ENCODE measurements around the gene C2orf72.

C2orf72 gene

DNA sequence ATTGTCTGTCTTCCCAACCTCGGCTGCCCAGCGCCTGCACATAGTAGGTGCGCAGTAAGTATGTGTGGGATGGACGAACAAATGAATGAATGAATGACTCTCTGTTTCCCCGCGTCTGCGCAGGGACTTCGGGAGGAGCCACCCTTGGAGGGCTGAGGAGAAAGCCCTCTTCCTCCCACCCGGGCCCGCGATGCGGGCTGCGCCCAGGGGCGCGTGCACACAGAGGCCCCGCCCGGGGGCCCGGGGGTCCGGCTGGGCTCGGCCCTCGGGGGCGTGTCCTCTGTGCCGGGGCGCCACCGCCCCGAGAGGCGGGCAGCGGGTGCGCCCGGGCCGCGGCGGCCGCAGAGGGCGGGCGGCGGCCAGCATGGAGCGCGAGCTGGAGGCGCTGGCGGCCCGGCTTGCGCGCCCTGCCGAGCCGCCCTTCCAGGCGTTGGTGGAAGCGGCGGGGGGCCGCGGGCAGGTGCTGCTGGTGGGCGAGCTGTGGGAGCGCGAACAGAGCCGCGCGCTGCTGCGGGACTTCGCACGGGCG, at the start of gene C2orf72:
C2orf72 (plus strand) TSS at position 322 of the 529 bp plus-strand sequence; CDS start at position 365, 43 bp downstream.
- H3K4me3 ChIP-seq (ENCODE audit: control insufficient read depth, low read depth, low read length): no peak within 1 kb of the TSS
- TF ChIP-seq, protein P1, sequence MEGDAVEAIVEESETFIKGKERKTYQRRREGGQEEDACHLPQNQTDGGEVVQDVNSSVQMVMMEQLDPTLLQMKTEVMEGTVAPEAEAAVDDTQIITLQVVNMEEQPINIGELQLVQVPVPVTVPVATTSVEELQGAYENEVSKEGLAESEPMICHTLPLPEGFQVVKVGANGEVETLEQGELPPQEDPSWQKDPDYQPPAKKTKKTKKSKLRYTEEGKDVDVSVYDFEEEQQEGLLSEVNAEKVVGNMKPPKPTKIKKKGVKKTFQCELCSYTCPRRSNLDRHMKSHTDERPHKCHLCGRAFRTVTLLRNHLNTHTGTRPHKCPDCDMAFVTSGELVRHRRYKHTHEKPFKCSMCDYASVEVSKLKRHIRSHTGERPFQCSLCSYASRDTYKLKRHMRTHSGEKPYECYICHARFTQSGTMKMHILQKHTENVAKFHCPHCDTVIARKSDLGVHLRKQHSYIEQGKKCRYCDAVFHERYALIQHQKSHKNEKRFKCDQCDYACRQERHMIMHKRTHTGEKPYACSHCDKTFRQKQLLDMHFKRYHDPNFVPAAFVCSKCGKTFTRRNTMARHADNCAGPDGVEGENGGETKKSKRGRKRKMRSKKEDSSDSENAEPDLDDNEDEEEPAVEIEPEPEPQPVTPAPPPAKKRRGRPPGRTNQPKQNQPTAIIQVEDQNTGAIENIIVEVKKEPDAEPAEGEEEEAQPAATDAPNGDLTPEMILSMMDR (IDR thresholded peaks at IDR 0.05; ENCODE audit: control insufficient read depth, insufficient read depth, low read depth, low read length, missing control alignments): no peak
- no peak for DNase-seq (ENCODE audit: low read depth)

DNA sequence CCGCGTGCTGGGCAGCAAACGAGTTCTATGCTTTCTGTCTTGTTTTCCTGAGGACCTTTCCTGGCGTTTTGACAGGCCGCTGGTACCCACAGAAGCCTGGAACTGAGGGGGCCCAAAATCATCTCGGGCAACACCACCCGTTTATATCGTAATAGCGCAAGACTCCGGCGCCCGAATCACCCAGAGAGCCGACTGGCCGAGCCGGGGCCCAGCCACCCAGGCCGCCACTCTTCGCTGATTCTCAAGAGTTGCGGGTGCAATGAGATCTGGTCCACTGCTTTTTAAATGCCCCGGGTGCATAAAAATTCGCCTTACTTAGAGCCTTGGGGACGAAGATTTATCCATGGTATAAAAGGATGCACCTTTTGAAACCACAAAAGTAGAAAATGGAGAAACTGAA, 47.6 kb upstream of the C2orf72 start:
- no peak overlapping the region for H3K4me3 ChIP-seq (ENCODE audit: control insufficient read depth, low read depth, low read length)
- TF ChIP-seq, protein P1 (IDR thresholded peaks at IDR 0.05; ENCODE audit: control insufficient read depth, insufficient read depth, low read depth, low read length, missing control alignments): no peak
- no peak for DNase-seq (ENCODE audit: low read depth)

DNA sequence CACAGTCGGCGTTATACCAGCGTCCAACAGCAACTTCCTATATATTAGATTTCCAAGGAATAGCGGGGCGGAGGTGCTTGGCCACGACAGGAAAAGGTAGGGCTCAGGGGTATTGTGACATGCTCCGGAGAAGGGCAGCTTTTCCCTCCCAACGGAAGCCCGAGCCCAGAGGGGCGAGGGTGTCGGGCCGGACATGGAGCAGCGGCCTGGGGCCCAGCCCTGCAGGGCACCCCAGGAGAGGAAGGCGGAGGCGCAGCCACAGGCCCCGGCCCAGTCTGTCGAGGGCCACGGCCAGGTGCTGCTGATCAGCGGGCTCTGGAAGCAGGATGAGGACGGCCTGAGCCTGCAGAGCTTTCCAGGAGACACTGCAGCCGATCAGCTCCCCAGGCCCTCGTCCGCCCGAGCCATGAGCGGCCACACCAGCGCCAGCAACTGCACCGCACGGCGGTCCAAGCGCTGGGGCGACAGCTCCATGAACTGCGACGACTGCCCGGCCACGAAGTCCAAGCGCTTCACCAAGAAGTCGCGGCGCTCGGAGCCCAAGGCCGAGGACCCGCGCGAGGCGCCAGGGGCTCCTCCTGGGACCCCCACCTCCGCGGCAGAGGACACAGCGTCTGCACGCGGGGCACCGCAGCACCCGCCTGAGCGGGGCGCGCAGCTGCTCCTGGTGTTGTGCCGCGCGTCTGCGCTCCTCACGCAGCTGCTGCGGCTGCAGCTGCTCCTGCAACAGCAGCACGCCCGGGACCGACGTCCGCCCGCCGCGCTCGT, 47.0 kb upstream of the C2orf72 start:
- H3K4me3 ChIP-seq (ENCODE audit: control insufficient read depth, low read depth, low read length): no peak overlapping the region
- no peak for DNase-seq (ENCODE audit: low read depth)
- TF ChIP-seq, protein P1 (IDR thresholded peaks at IDR 0.05; ENCODE audit: control insufficient read depth, insufficient read depth, low read depth, low read length, missing control alignments): no peak

DNA sequence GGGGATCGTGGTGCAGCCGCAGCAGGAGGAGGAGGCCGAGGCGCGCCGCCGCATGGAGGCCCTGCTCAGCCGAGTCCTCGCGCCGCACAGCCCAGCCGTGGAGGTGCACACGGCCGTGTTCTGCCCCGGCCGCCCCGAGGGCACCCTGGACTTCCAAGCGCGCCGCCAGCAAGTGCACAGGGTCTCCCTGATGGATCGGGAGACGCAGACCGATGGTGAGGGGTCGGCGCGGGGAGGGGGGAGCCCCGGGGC, 46.5 kb upstream of the C2orf72 start:
- TF ChIP-seq, protein P1 (IDR thresholded peaks at IDR 0.05; ENCODE audit: control insufficient read depth, insufficient read depth, low read depth, low read length, missing control alignments): no peak

DNA sequence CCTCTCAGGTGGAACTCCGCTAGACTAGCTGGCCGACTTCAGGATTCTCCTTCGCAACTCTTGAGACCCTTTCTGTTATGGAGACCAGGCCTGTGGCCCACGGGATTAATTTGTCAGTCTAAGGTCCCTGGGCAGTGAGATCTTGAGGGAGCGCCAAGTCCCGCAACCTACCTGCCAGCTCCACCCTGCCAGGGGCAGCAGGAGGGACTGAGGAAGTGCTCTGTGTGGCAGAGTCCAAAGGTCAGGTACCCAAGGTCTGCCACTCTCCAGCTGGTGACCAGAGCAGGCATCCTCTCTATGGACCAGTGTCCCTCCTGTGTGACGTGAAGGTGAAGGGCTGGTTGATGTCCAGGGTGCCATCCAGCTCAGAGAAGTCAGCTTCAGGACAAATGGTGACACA, 45.7 kb upstream of the C2orf72 start:
- DNase-seq (ENCODE audit: low read depth): no peak
- H3K4me3 ChIP-seq (ENCODE audit: control insufficient read depth, low read depth, low read length): no peak overlapping the region
- TF ChIP-seq, protein P1 (IDR thresholded peaks at IDR 0.05; ENCODE audit: control insufficient read depth, insufficient read depth, low read depth, low read length, missing control alignments): no peak

More for the DNA sequence above, 46.5 kb upstream of the C2orf72 start:
- no peak overlapping the region for H3K4me3 ChIP-seq (ENCODE audit: control insufficient read depth, low read depth, low read length)
- DNase-seq (ENCODE audit: low read depth): no peak

DNA sequence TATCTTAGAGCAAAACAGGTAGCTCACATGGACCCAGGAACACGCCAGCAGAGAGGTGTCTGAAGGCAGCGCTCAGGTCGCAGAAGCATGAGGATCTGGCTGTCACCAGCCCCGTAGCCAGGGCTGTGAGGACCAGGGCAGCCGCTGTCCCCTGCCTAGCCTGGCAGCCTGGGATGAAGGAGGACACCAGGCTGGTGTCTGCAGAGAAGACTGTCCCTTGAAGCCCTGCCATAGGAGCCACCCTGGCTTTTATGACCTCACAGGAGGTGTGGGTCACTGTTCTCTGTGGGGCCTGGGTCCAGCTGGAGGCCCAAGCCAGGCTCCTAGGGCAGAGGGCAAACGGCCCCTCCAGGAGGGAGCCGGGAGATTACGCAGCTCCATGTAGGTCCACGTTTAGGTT, 41.5 kb upstream of the C2orf72 start, which contains the start of gene SPATA3:
SPATA3 (plus strand) TSS at position 301 of the 400 bp plus-strand sequence. CDS start 113 bp downstream, outside the sequence.
- H3K4me3 ChIP-seq (ENCODE audit: control insufficient read depth, low read depth, low read length): no peak within 1 kb of the TSS
- DNase-seq (ENCODE audit: low read depth): no peak
- TF ChIP-seq, protein P1 (IDR thresholded peaks at IDR 0.05; ENCODE audit: control insufficient read depth, insufficient read depth, low read depth, low read length, missing control alignments): no peak
